Epithelial cell of esophagus (primary cell): ENCODE results near the gene RNASE8.

ENCODE experiments used
- DNase-seq: peaks from one replicate; pipeline ENCODE4 v3.0.0; 2010; ENCODE audit warnings: low read depth
- H3K4me3 ChIP-seq: 2 replicates; pipeline ENCODE4 v1.5.1; 2011; ENCODE audit warnings: mild to moderate bottlenecking, low read length, control low read depth
- TF ChIP-seq, protein P1 (sequence below): IDR thresholded peaks from 2 replicates; pipeline ENCODE4 v1.5.1; 2011; ENCODE audit warnings: low read depth, mild to moderate bottlenecking, low read length, control low read depth, inconsistent platforms; ENCODE audit not compliant: insufficient read depth; ENCODE audit errors: missing control alignments

Gene RNASE8

DNA sequence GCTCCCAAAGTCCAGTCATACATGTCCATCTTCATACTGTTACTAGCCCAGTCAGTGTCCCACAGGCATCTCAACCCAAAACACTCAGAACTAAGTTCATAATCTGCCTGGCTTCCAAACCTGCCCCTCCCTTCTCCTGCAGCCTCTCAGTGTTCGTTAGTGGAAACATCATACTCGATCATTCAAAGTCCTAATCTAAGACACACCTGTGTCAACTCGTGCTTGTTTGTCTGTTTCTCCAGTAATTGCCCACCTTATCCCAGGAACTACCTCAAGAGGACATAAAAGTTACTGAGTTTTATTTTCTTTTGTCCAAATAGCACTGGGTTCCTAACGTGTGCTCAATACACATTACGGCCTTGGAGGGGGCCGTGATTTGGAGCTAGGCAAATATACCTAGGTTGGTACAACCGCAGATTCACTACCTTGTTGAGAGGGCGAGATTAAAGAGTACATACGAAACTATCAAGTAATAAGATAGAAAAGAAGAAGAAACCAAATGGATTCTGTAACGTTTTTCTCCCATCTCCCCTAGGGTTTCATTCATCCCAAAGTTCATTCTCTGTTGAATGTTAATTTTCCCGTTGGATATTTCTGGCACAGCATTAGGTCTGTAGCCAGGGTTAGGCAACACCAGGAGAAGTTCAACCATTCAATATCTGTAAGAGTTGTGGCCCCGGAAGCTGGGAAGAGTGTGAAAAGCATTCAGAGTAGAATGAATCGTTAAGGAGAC lies 3.2 kb downstream of the RNASE8 start:
- TF ChIP-seq, protein P1, sequence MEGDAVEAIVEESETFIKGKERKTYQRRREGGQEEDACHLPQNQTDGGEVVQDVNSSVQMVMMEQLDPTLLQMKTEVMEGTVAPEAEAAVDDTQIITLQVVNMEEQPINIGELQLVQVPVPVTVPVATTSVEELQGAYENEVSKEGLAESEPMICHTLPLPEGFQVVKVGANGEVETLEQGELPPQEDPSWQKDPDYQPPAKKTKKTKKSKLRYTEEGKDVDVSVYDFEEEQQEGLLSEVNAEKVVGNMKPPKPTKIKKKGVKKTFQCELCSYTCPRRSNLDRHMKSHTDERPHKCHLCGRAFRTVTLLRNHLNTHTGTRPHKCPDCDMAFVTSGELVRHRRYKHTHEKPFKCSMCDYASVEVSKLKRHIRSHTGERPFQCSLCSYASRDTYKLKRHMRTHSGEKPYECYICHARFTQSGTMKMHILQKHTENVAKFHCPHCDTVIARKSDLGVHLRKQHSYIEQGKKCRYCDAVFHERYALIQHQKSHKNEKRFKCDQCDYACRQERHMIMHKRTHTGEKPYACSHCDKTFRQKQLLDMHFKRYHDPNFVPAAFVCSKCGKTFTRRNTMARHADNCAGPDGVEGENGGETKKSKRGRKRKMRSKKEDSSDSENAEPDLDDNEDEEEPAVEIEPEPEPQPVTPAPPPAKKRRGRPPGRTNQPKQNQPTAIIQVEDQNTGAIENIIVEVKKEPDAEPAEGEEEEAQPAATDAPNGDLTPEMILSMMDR = no peak
- no peak for DNase-seq
- no peak overlapping the region for H3K4me3 ChIP-seq

DNA sequence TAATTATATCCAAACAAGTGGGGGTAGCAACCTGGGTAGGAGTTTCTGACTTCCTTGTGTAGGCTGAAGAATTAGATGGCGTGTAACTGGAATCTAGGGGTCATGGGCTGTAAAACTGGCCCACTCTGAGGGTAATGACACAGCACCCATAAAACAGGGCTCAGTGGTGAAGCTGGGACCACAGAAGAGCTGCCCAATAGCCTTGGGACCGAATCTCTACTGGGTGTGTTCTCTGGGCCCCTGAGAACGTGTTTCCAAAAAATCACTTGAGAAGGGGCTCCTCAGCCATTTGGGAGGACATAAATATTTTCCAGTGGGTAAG lies 3.7 kb downstream of the RNASE8 start:
- DNase-seq = no peak
- TF ChIP-seq, protein P1 = no peak
- no peak overlapping the region for H3K4me3 ChIP-seq

DNA sequence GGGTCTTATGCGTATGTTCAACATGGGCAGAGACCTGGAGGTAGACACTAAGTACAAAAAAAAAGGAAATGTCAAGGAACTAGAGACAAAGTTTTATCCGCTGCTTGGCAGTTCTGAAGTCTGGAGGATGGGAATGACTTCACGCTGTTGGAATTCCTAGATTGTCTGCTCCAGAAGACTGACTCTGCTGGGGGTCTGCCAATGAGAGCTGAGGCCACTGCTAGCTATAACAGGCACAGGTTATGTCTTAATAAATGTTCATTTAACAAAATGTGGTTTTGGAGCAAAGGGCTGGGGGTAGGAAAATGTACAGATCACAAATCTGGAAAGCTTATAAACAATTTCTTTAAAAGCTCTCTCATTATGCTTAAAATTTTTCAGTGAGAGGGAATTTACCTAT lies 5.9 kb downstream of the RNASE8 start:
- TF ChIP-seq, protein P1 = no peak
- no peak for DNase-seq
- H3K4me3 ChIP-seq = no peak overlapping the region

DNA sequence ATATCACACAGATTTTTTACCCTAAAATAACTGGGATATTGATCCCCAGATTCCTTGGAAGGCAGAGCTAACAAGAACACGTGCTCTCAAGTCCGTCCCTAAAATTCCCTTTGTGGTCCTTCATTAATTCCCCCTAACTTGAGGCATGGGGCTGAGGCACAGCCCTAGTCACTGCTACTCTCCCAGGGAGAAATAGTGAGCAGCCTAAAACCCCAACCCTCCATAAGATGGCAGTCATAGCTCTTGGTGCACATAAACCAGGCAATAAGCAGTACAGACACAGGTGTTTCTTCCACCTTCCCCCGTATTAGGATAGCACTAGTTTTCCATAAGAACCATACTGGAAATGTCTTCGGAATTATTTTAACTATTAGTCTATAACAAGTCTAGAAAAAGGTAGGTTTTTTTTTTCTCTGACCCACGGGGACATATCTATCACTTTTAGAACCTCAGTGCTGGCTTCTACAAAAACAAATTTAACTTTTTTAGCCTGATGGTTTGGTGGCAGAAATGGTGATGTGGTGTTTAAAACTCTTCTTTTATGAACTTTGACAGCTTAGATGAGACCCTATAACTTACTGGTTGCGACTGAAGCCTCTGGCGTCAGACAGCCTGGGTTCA lies 9.4 kb downstream of the RNASE8 start:
- DNase-seq = peak; percentile 52
- TF ChIP-seq, protein P1 = peak; percentile 70
- no peak overlapping the region for H3K4me3 ChIP-seq

DNA sequence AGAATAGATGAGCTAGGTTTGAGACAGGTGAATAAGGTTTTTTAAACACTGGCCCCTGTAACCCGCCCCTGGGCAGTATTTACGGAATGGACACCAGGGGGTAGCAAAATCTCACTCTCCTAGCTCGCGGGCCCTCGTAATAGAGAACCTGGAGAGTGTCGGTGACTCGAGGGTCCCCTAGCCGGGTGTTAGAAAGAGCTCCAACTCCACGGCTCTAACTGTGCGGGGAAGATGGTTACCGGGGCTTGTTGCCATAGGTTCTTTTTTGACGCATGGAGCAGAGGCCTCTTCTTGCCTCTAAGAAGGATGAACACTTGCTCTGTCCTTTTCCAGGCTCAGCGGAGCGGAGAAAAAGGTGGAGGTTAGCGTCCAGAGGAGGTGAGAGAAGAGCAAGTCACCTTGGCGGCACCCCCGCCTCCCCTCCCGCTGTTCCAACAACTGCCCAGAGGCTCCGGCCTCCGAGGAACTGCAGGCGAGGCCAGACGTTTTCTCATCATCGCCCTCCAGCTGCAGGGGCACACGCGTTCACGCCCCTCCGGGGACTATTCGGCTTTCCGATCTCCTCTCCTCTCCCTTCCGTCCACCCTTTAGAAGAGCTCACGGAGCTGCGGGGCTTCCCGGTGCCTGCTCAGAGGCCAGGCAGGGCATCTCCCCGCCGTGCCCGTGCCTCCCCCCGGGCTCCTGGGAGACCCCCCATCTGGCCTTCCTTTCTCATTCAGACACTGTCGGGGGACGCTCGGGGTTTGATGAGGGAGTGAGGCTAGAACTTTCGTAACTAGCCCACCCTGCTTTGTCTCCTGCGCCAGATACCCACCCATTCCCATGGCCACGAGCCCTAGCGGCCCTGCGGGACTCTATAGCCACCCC lies 11.1 kb downstream of the RNASE8 start:
- H3K4me3 ChIP-seq = no peak overlapping the region
- TF ChIP-seq, protein P1 = peak; percentile 64
- peak; percentile 70 for DNase-seq

DNA sequence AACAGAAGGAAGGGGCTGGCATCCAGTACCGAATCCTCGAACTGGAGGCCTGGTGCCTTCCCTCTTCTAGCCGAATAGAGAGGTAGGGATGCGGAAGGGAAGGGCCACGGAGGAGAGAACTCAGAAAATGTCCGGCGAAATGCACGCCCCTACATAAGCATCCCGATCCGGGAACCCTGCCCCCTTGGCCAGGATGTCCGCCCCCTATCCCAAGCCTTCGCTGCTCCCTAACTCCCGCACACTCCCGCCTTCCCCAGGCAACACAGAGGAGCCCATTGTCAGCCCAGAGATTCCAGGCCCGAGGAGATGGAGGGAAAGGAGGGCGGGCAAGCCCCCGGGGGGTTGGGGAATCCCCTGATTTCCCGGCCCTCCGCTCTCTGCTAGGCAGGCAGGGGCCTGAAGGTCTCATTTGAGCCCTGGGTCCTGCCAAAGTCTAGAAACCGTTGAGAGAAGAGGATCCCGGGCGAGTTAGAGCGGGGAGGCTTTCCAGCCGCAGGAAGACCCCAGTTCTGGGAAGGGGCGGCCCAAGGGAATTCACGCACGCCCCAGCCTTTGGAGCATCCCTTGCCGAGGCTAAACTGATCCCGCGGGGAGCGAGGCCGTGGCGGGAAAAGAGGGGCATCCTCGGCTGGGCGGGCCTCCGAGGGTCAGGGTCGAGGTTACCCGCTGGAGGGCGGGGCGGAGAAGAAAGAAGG lies 11.9 kb downstream of the RNASE8 start:
- H3K4me3 ChIP-seq = peak overlapping the region; percentile 37
- no peak for DNase-seq
- TF ChIP-seq, protein P1 = no peak
